Astrocyte (in vitro differentiated cells and primary cell): ENCODE data around the gene TFF2.

Source experiments
- EZH2 ChIP-seq: IDR thresholded peaks from 2 replicates; pipeline ENCODE4 v1.6.1; 2012; ENCODE audit warnings: mild to moderate bottlenecking, low read length, inconsistent platforms; ENCODE audit not compliant: insufficient read depth
- TF ChIP-seq, protein P1 (sequence below): IDR thresholded peaks from 2 replicates; pipeline ENCODE4 v1.5.1; 2011; ENCODE audit warnings: low read depth, mild to moderate bottlenecking, inconsistent platforms, low read length, moderate library complexity; ENCODE audit not compliant: insufficient read depth

DNA sequence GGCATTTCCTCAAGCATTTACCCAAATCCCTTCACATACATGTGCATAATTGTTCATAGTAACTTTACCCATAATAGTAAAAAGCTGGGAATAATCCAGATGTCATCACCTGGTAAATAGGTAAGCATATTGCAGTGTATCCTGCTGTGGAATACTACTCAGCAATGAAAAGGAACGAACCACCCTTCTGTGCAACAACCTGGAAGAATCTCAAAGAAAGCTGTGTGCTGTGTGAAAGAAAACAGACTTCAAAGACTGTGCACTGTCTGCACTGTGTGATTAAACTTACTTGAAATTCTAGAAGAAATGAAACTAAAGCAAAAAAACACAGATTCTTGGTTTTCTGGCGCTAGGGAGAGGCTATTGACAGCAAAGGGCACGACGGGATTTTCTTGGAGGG, 13.5 kb downstream of the TFF2 start:
- TF ChIP-seq, protein P1, sequence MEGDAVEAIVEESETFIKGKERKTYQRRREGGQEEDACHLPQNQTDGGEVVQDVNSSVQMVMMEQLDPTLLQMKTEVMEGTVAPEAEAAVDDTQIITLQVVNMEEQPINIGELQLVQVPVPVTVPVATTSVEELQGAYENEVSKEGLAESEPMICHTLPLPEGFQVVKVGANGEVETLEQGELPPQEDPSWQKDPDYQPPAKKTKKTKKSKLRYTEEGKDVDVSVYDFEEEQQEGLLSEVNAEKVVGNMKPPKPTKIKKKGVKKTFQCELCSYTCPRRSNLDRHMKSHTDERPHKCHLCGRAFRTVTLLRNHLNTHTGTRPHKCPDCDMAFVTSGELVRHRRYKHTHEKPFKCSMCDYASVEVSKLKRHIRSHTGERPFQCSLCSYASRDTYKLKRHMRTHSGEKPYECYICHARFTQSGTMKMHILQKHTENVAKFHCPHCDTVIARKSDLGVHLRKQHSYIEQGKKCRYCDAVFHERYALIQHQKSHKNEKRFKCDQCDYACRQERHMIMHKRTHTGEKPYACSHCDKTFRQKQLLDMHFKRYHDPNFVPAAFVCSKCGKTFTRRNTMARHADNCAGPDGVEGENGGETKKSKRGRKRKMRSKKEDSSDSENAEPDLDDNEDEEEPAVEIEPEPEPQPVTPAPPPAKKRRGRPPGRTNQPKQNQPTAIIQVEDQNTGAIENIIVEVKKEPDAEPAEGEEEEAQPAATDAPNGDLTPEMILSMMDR, result no peak
- TF ChIP-seq EZH2, result no peak
